Measurements from ENCODE around the gene RAP1GAP. TPM values are rescaled to one million over a fixed set of nuclear protein-coding genes. Genes with fewer than 3 reads are reported as not detected.

RAP1GAP gene
- total and polyA plus RNA-seq, 2 donors from 2014 or later, result 39.2 to 200 TPM

DNA sequence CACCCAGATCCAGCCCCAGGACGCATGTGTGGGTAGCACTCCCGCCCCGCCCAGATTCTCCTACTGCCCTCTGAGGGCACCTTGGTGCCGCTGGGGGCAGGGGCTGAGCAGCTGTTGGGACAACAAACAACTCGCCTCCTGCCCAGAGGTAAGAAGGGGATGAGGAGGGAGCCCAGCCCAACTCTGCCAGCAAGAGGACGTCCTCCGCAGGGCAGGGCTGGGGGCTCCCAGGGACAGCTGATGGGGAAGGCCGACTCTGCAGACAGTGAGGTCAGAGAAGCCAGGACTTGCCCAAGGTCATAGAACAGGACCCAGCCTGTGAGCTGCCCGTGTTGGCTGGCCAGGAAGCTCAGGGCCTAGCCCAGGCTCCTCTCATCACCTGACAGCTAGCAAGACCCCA, 18.8 kb downstream of the RAP1GAP start:
- Histone ChIP-seq H3K9ac (ENCODE audit: low read length in 3 of 3) (peak overlapping the region in 1 of 3 donors; percentile 69), H3K9me3 (ENCODE audit: control insufficient read depth in 2 of 3, insufficient read depth in 1 of 3, low read length in 3 of 3) (no peaks in the 10 kb centered on the region), H3K4me3 (ENCODE audit: low read length in 3 of 3) (no peak overlapping the region), H3K27me3 (ENCODE audit: control insufficient read depth, insufficient read depth, low read length) (no peaks in the 10 kb centered on the region), H3K4me1 (ENCODE audit: control insufficient read depth in 2 of 3, insufficient read depth in 2 of 3, low read depth in 1 of 3, low read length in 3 of 3) (peaks cover 0 to 18% (median 8%) of the 10 kb centered on the region in 3 donors), H3K36me3 (ENCODE audit: control insufficient read depth in 2 of 3, insufficient read depth in 3 of 3, low read length in 3 of 3) (peaks cover 0 to 2% (median 0%) of the 10 kb centered on the region in 3 donors), H3K27ac (ENCODE audit: low read depth in 2 of 2, low read length in 2 of 2) (peak overlapping the region; percentile 64 to 75)
- intact Hi-C loops (cut with DNase I), result no loop called here
- TF ChIP-seq, protein P1, sequence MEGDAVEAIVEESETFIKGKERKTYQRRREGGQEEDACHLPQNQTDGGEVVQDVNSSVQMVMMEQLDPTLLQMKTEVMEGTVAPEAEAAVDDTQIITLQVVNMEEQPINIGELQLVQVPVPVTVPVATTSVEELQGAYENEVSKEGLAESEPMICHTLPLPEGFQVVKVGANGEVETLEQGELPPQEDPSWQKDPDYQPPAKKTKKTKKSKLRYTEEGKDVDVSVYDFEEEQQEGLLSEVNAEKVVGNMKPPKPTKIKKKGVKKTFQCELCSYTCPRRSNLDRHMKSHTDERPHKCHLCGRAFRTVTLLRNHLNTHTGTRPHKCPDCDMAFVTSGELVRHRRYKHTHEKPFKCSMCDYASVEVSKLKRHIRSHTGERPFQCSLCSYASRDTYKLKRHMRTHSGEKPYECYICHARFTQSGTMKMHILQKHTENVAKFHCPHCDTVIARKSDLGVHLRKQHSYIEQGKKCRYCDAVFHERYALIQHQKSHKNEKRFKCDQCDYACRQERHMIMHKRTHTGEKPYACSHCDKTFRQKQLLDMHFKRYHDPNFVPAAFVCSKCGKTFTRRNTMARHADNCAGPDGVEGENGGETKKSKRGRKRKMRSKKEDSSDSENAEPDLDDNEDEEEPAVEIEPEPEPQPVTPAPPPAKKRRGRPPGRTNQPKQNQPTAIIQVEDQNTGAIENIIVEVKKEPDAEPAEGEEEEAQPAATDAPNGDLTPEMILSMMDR (IDR thresholded peaks at IDR 0.05; ENCODE audit: borderline replicate concordance, extremely low read depth, insufficient read depth), result no peak
- no peak for FAIRE-seq
- DNase-seq, result no peak

DNA sequence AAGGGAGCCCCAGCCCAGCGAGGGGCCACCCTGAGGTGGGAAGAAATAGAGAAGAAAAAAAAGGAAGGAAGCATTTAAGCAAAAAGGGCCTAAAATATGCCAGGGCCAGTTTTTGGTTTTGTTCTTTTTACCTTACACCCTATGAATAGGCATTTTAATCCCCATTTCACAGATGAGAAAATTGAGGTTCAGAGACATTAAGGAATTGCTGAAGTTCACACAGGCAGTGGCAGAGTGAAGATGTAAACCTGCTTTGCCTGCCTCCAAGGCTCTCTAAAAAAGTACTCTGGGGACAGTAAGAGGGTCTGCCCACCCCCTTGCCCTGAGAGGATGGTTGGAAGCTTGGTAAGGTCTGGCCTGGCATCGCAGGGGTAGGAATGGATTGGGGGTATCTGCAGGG, 19.8 kb downstream of the RAP1GAP start:
- Histone ChIP-seq H3K9me3 (ENCODE audit: control insufficient read depth in 2 of 3, insufficient read depth in 1 of 3, low read length in 3 of 3) (no peaks in the 10 kb centered on the region), H3K27ac (ENCODE audit: low read depth in 2 of 2, low read length in 2 of 2) (peak overlapping the region in 1 of 2 donors; percentile 64), H3K36me3 (ENCODE audit: control insufficient read depth in 2 of 3, insufficient read depth in 3 of 3, low read length in 3 of 3) (peaks cover 0 to 2% (median 0%) of the 10 kb centered on the region in 3 donors), H3K9ac (ENCODE audit: low read length in 3 of 3) (peak overlapping the region in 2 of 3 donors; percentile 34 to 56), H3K27me3 (ENCODE audit: control insufficient read depth, insufficient read depth, low read length) (no peaks in the 10 kb centered on the region), H3K4me3 (ENCODE audit: low read length in 3 of 3) (no peak overlapping the region), H3K4me1 (ENCODE audit: control insufficient read depth in 2 of 3, insufficient read depth in 2 of 3, low read depth in 1 of 3, low read length in 3 of 3) (peaks cover 0 to 18% (median 8%) of the 10 kb centered on the region in 3 donors)
- TF ChIP-seq, protein P1 (IDR thresholded peaks at IDR 0.05; ENCODE audit: borderline replicate concordance, extremely low read depth, insufficient read depth), result no peak
- no peak for DNase-seq
- FAIRE-seq, result no peak
- intact Hi-C loops (cut with DNase I), result no loop called here

DNA sequence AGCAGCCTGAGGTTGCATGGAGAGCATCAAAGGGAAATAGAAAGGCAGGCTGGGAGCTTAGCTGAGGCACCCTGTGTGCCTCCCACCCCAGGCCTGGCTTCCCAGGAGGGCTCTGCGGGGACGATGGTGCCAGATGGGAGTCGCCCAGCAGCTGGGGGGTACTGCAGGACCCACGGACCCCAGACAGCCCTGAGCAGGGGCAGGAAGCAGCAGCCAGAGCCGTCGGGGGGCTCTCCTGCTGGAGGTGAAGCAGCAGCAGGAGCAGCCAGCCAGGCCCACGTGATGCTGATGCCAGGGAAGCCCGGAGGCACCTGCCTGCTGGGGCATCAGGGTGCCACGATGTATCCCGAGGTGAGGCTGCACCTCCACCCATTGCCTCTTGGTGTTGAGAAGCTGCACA, 20.4 kb downstream of the RAP1GAP start:
- Histone ChIP-seq H3K4me1 (ENCODE audit: control insufficient read depth in 2 of 3, insufficient read depth in 2 of 3, low read depth in 1 of 3, low read length in 3 of 3) (peaks cover 0 to 19% (median 8%) of the 10 kb centered on the region in 3 donors), H3K36me3 (ENCODE audit: control insufficient read depth in 2 of 3, insufficient read depth in 3 of 3, low read length in 3 of 3) (peaks cover 0 to 2% (median 0%) of the 10 kb centered on the region in 3 donors), H3K9me3 (ENCODE audit: control insufficient read depth in 2 of 3, insufficient read depth in 1 of 3, low read length in 3 of 3) (no peaks in the 10 kb centered on the region), H3K27ac (ENCODE audit: low read depth in 2 of 2, low read length in 2 of 2) (no peak overlapping the region), H3K9ac (ENCODE audit: low read length in 3 of 3) (no peak overlapping the region), H3K27me3 (ENCODE audit: control insufficient read depth, insufficient read depth, low read length) (no peaks in the 10 kb centered on the region), H3K4me3 (ENCODE audit: low read length in 3 of 3) (no peak overlapping the region)
- FAIRE-seq, result no peak
- TF ChIP-seq, protein P1 (IDR thresholded peaks at IDR 0.05; ENCODE audit: borderline replicate concordance, extremely low read depth, insufficient read depth), result no peak
- DNase-seq, result no peak
- intact Hi-C loops (cut with DNase I), result no loop called here

DNA sequence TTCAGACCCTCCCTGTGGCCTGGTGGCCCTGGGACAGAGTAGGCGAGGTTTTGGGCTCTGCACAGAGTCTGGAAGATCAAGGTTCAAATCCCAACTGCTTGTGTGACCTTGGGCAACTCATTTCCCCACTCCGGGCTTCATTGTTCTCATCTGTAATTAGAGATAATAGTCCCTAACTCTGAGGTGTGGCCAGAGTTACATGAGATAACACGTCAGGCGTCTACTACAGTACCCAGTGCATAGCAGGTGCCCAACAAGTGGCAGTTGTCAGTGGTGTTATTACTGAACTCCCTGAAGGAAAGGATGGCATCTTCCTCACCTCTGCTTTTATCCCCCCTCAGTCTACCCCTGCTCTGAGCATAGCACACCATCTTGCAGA, 20.8 kb downstream of the RAP1GAP start:
- Histone ChIP-seq H3K27me3 (ENCODE audit: control insufficient read depth, insufficient read depth, low read length) (no peaks in the 10 kb centered on the region), H3K4me3 (ENCODE audit: low read length in 3 of 3) (no peak overlapping the region), H3K36me3 (ENCODE audit: control insufficient read depth in 2 of 3, insufficient read depth in 3 of 3, low read length in 3 of 3) (peaks cover 0 to 2% (median 0%) of the 10 kb centered on the region in 3 donors), H3K27ac (ENCODE audit: low read depth in 2 of 2, low read length in 2 of 2) (no peak overlapping the region), H3K9ac (ENCODE audit: low read length in 3 of 3) (no peak overlapping the region), H3K4me1 (ENCODE audit: control insufficient read depth in 2 of 3, insufficient read depth in 2 of 3, low read depth in 1 of 3, low read length in 3 of 3) (peaks cover 0 to 19% (median 8%) of the 10 kb centered on the region in 3 donors), H3K9me3 (ENCODE audit: control insufficient read depth in 2 of 3, insufficient read depth in 1 of 3, low read length in 3 of 3) (no peaks in the 10 kb centered on the region)
- TF ChIP-seq, protein P1 (IDR thresholded peaks at IDR 0.05; ENCODE audit: borderline replicate concordance, extremely low read depth, insufficient read depth), result no peak
- DNase-seq, result no peak
- FAIRE-seq, result no peak
- intact Hi-C loops (cut with DNase I), result no loop called here
